MCF 10A (cell line): ENCODE measurements around the gene FRMD3. TPM values are rescaled to one million over a fixed set of nuclear protein-coding genes. Genes with fewer than 3 reads are reported as not detected.

Experiments used
- BruUV-seq: library from RNA; stranded (reverse); fragments of 400-500 nt; replicated peaks from 2 replicates; lab custom pipeline; 2021; lab: Mats Ljungman, UMichigan
- CTCF ChIA-PET: fragments of 300-600 bp; sonication (Branson Sonifier 250); formaldehyde crosslinking; extraction: SDS; loops from one replicate; lab custom pipeline; 2021; ENCODE audit warnings: antibody characterized with exemption, inconsistent platforms; lab: Yijun Ruan, JAX
- POLR2A ChIA-PET: fragments of 300-600, 350-650 bp; sonication (Branson Sonifier 250); formaldehyde crosslinking; extraction: SDS; loops from one replicate; lab custom pipeline; 2020; ENCODE audit warnings: antibody characterized with exemption, inconsistent platforms; lab: Yijun Ruan, JAX
- DNase-seq: peaks from one replicate; pipeline ENCODE4 v3.0.0-alpha.2; 2018; ENCODE audit not compliant: unreplicated experiment
- H3K27ac Mint-ChIP-seq: one replicate; pipeline ENCODE4 v1.8.0; 2022; ENCODE audit warnings: mild to moderate bottlenecking, low read depth, mixed read lengths; ENCODE audit not compliant: unreplicated experiment
- H3K27me3 Mint-ChIP-seq: one replicate; pipeline ENCODE4 v1.8.0; 2022; ENCODE audit warnings: mixed read lengths; ENCODE audit not compliant: insufficient read depth, unreplicated experiment
- H3K36me3 Mint-ChIP-seq: one replicate; pipeline ENCODE4 v1.8.0; 2022; ENCODE audit warnings: mild to moderate bottlenecking, moderate library complexity, mixed read lengths; ENCODE audit not compliant: insufficient read depth, unreplicated experiment
- H3K4me1 Mint-ChIP-seq: one replicate; pipeline ENCODE4 v1.8.0; 2022; ENCODE audit warnings: mixed read lengths; ENCODE audit not compliant: insufficient read depth, unreplicated experiment
- H3K4me3 Mint-ChIP-seq: one replicate; pipeline ENCODE4 v1.8.0; 2022; ENCODE audit warnings: mild to moderate bottlenecking, moderate library complexity, mixed read lengths; ENCODE audit not compliant: unreplicated experiment
- H3K9me3 Mint-ChIP-seq: one replicate; pipeline ENCODE4 v1.8.0; 2022; ENCODE audit warnings: mixed read lengths; ENCODE audit not compliant: unreplicated experiment
- intact Hi-C: fragments of 100-400 bp; cut with micrococcal nuclease; formaldehyde crosslinking; loops from 2 replicates; pipeline ENCODE4 v1.14.1; 2022
- total RNA-seq: library from RNA; stranded (reverse); gene quantifications from 2 replicates; pipeline ENCODE4 v1.2.3, GENCODE V29; 2022
- TF ChIP-seq, protein P1 (sequence below): fragments of 200-600 bp; IDR thresholded peaks from one replicate; pipeline ENCODE4 v1.8.0; 2022; ENCODE audit warnings: antibody characterized with exemption, mild to moderate bottlenecking; ENCODE audit not compliant: unreplicated experiment

Gene FRMD3
- total RNA-seq, 1 experiment from 2014 or later: 0.28 TPM

- Mint-ChIP-seq H3K4me1 (peaks cover 11% of the 10 kb centered on the region), H3K27ac (no peak overlapping the region), H3K9me3 (no peaks in the 10 kb centered on the region), H3K36me3 (no peaks in the 10 kb centered on the region), H3K4me3 (no peak overlapping the region), H3K27me3 (no peaks in the 10 kb centered on the region)
- intact Hi-C loops: no loop called here
- no peak for DNase-seq
- POLR2A ChIA-PET: no interaction called here
- TF ChIP-seq, protein P1, sequence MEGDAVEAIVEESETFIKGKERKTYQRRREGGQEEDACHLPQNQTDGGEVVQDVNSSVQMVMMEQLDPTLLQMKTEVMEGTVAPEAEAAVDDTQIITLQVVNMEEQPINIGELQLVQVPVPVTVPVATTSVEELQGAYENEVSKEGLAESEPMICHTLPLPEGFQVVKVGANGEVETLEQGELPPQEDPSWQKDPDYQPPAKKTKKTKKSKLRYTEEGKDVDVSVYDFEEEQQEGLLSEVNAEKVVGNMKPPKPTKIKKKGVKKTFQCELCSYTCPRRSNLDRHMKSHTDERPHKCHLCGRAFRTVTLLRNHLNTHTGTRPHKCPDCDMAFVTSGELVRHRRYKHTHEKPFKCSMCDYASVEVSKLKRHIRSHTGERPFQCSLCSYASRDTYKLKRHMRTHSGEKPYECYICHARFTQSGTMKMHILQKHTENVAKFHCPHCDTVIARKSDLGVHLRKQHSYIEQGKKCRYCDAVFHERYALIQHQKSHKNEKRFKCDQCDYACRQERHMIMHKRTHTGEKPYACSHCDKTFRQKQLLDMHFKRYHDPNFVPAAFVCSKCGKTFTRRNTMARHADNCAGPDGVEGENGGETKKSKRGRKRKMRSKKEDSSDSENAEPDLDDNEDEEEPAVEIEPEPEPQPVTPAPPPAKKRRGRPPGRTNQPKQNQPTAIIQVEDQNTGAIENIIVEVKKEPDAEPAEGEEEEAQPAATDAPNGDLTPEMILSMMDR: no peak
- no TSS peak for BruUV-seq
- CTCF ChIA-PET: interaction anchor here (0.8 kb wide), 1 partner anchor 108 kb away, joined by 3 read pairs; no protein-coding TSS in a partner anchor
These were observed 105.2 kb downstream of the FRMD3 start for GRCh38 chr9:83432877-83433550.

- peak; percentile 56 for DNase-seq
- CTCF ChIA-PET: interaction anchor here (0.8 kb wide), 1 partner anchor 125 kb away, joined by 3 read pairs; no protein-coding TSS in a partner anchor
- Mint-ChIP-seq H3K9me3 (no peaks in the 10 kb centered on the region), H3K27ac (no peak overlapping the region), H3K4me1 (peaks cover 11% of the 10 kb centered on the region), H3K27me3 (no peaks in the 10 kb centered on the region), H3K36me3 (no peaks in the 10 kb centered on the region), H3K4me3 (peak overlapping the region; percentile 43)
- POLR2A ChIA-PET: interaction anchor here (0.6 kb wide), 1 partner anchor 14 kb away, joined by 4 read pairs; no protein-coding TSS in a partner anchor
- no TSS peak for BruUV-seq
- intact Hi-C loops: no loop called here
- TF ChIP-seq, protein P1: no peak
These were observed 106.0 kb downstream of the FRMD3 start for GRCh38 chr9:83432104-83432627.

DNA sequence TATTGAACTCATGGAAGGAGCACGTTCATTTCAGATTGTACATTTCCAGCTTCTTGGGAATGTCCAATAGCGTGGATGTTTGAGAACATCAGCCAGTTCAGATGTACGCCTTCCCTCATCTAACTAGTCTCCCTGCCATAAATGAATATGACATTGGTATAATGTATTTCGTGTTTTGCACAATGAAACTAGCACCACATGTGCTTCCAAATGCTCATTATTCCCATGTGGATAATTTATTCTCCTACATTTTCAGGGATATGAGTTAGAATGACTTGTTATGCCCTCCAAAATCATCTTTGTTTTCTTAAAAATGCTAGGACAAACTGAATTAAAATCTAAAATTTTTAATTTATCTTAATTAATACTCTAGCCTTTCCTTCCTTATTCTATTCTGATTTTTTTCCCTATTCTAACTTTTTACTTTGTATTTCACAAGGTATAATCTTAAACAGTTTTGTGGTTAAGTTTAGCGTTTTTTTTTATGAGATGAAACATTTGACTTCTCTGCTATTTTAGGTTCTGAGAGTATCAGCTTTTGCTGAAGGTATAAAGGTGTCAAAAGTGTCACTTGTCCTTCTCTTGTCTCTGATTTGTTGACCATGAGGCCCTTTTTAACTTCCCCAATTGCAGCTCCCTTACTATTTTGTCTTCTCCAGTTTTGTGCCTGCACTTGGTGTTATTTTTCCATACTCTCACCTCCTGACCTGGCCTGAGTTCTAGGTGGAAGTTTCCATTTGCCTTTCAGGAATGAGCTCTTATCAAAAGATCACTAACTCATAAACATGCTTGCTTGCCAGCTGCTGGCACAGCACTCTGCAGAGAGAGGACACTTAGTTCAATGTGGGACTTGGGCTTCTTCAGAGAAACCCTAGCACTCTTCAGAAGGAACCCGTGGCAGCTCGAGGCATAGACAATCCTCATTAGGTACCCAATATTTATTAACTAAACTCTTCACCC, 106.8 kb downstream of the FRMD3 start:
- no peak overlapping the region for H3K27ac Mint-ChIP-seq

More for the DNA sequence above, 106.8 kb downstream of the FRMD3 start:
- ChIA-PET CTCF (interaction anchor here (0.8 to 1.2 kb wide), 2 partner anchors 10 to 124 kb away, joined by 3 read pairs; no protein-coding TSS in a partner anchor), POLR2A (interaction anchor here (0.6 kb wide), 1 partner anchor 13 kb away, joined by 4 read pairs; no protein-coding TSS in a partner anchor)
- Mint-ChIP-seq H3K4me3 (peak overlapping the region; percentile 43), H3K27me3 (no peaks in the 10 kb centered on the region), H3K4me1 (peaks cover 11% of the 10 kb centered on the region), H3K9me3 (no peaks in the 10 kb centered on the region), H3K36me3 (no peaks in the 10 kb centered on the region)
- no peak for DNase-seq
- no TSS peak for BruUV-seq
- intact Hi-C loops: no loop called here
- TF ChIP-seq, protein P1: no peak
